DMS153 treated with DMSO at 0.1 percent for 48 hours (cell line): ENCODE results near the gene ABCF2.

Experiments used
- DNase-seq: peaks from one replicate; lab custom pipeline; 2025; ENCODE audit not compliant: unreplicated experiment; lab: John Stamatoyannopoulos, UW

ABCF2 gene

DNA sequence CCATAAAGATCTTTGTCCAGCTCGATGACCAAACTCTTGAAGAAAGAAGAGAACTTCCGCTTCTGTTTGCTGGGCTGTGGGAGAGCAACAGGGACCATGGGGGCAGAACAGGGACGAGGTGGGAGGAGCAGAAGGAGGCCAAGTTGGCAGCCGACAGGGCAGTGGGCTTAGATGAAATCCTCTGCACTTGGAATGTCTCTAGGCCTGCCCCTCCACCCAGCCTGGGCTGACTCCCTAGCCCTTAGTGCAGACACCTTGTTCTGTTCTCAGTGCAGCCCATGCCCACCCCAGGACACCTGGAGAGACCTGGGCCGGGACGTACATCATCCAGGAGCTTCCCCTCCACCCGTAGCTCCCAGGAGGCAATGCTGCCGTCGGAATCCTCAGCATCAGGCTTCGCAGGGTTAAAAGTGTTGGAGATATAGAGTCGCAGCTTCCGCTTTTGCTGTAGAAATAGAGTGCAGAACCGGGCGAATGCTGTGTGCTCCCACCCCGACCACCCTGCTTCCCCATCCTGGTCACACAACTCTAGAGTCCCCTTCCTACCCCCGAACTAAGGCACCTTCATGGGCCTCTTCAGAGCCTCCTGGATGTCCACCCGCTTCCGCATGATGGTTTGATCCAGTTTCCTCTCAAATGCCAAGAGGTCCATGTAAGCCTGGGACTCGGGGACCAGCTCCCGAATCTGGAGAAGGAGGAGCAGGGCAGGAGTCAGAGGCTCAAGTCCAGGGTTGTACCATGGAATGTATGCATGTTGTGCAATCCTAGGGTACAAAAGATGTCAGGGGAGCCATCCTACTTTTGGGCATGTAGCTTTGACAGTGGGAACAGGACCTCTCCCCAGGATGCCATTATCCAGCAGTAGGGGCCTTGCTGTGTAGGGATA lies 15.4 kb upstream of the ABCF2 start:
- no peak for DNase-seq

DNA sequence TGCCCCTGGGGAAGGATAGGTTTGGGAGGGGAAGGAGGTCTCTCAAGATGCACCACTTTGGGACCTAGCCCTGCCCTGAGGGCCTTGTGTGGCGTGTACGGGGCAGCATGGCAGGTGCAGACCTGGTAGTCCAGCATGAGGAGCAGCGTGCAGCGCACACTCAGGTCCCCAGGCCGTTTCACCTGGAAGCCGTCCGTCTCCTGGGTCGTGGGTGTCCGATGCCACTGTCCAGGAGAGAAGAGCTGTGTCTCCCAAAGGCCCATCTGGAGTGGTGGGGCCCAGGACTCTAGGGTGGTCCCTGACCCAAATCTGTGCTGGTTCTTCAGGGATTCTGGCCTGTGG lies 14.7 kb upstream of the ABCF2 start:
- no peak for DNase-seq

- no peak for DNase-seq
Observed at GRCh38 chr7:151240942-151241754, 14.1 kb upstream of the ABCF2 start.

DNA sequence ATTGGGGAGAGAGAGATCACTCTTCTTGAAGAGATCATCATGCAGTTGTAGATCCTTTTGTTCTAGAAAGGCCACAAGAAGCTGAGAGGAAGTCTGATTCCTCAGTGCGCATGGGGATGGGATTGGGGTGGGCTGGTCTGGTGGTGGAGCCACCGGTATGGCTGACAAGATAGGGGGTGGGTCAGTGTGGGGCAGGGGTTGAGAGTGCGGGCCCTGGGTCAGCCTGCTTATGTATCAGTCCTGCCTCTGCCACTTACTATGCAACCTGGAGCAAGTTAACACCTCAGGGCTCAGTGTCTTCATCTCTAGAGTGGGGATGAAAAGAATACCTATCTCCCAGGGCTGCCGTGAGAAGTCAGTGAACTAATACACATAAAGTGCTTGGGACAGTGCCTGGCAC lies 13.5 kb upstream of the ABCF2 start:
- no peak for DNase-seq

DNA sequence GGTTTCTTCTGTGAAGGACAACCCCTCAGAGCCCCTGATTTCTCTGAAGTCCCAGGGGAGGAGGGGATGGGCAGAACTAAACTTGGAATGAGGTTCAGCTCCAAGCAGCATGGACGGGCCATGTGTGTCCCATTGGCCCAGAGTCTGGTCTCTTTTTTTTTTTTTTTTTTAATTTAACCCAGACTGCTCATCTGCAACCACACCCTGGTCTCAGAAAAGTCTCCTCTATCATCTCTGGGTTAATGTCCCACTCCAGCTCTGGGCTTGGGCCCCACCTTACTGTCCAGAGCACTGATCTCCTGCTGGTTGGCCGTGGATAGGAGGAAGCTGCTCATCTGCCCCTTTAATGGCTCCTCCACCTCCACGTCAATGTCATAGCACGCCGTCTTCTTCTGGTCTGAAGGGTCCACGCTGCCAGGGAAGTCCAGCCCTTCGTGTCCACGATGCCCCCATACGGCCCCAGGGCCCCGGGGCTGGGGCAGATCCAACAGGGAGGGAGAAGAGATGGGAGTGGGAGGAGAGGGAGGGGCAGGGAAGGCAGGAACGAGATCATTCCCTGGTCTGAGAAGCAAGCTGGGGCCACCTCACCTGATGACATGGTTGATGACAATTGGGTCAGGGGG lies 12.9 kb upstream of the ABCF2 start:
- no peak for DNase-seq

GRCh38 chr7:151238924-151239836 lies 12.2 kb upstream of the ABCF2 start:
- DNase-seq = no peak

DNA sequence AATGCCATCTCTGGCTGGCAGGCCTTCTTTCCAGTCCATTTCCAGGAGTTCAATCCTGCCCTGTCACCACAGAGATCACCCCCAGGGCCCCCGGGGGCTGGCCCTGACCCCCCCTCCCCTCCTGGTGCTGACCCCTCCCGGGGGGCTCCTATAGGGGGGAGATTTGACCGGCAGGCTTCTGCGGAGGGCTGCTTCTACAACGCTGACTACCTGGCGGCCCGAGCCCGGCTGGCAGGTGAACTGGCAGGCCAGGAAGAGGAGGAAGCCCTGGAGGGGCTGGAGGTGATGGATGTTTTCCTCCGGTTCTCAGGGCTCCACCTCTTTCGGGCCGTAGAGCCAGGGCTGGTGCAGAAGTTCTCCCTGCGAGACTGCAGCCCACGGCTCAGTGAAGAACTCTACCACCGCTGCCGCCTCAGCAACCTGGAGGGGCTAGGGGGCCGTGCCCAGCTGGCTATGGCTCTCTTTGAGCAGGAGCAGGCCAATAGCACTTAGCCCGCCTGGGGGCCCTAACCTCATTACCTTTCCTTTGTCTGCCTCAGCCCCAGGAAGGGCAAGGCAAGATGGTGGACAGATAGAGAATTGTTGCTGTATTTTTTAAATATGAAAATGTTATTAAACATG lies 11.3 kb upstream of the ABCF2 start:
- DNase-seq = no peak

GRCh38 chr7:151237244-151238189 lies 10.5 kb upstream of the ABCF2 start:
- no peak for DNase-seq

- no peak for DNase-seq
Observed at GRCh38 chr7:151236406-151236805, 9.4 kb upstream of the ABCF2 start.

GRCh38 chr7:151235091-151235787 lies 8.2 kb upstream of the ABCF2 start:
- DNase-seq = no peak

DNA sequence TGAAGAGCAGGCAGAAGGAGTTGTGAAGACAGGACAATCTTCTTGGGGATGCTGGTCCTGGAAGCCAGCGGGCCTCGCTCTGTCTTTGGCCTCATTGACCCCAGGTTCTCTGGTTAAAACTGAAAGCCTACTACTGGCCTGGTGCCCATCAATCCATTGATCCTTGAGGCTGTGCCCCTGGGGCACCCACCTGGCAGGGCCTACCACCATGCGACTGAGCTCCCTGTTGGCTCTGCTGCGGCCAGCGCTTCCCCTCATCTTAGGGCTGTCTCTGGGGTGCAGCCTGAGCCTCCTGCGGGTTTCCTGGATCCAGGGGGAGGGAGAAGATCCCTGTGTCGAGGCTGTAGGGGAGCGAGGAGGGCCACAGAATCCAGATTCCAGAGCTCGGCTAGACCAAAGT lies 6.8 kb upstream of the ABCF2 start:
- no peak for DNase-seq

DNA sequence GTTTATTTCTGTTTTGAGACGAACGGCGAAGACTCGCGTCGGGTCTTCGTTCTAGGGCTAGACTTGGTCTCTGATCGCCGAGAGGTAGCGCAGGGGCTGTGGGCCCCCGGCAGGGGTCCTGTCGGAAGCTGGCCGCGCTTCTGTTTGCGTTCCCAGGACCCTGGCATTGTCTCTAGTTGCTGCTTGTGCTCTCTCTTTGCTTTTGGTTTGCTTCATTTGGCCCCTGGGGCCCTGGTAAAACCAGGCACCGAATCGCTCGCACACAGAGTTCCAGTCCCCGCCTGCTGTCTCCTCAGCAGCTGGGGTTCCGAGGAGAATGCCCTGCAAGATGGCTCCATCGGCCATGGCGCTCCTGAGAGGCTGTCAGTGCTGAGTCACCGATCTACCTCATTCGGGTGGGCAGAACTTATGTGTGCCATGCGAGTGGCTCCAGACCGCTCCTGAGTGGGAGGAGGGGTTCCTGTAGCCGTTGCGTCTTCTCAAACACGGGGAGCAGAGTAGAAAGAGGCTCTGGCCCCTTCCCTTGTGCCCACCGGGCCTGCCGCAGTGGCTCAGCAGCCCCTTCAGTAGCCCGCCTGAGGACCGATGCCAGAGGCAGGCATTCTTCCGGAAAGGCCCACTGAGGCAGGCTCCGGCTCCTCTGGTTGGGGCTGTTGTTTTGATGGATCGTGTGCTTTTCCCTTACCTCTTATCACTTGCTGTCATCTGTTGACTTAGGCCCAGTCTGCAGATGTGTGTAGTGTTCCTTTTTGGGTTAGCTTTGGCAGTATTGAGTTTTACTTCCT lies 6.1 kb upstream of the ABCF2 start:
- no peak for DNase-seq

- DNase-seq = peak; percentile 67
Observed at GRCh38 chr7:151232091-151232916, 5.3 kb upstream of the ABCF2 start, which contains the start of gene CHPF2. CHPF2 (plus strand) TSS chr7:151232483; CDS start chr7:151234012, 1,529 bp downstream.

DNA sequence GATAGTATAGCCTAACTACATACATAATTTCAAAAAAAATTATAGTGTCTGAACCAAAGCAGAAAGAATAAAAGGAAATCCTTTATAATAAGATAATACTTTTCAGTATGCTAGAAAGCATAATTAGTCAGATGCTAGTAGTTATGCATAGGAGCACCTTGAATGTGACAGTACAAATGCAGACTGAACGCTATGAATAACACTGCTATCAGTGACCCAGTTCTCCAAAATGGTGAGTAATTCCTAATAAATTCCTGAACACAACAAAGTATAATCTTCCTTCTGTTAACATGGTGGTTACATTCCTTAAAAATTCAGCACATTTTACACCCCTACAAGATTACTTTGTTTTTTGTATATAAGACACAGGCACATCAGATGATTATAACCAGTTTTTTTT lies 4.1 kb upstream of the ABCF2 start:
- no peak for DNase-seq

GRCh38 chr7:151229249-151229648 lies 2.2 kb upstream of the ABCF2 start:
- no peak for DNase-seq

- no peak for DNase-seq
Observed at GRCh38 chr7:151228024-151228866, 1.2 kb upstream of the ABCF2 start.
